Upper lobe of left lung (tissue), 4 donors: ENCODE results near the gene KIF26B.

ENCODE experiments used
- EP300 ChIP-seq, 4 donors: sonication (generic); formaldehyde crosslinking; IDR thresholded peaks; one replicate each; pipeline ENCODE4 v1.5.1; 2017; ENCODE audit warnings: antibody characterized with exemption in 4 of 4, control low read depth in 2 of 4
- POLR2A ChIP-seq, 4 donors: fragments of 450-650 bp; IDR thresholded peaks; one replicate each; pipeline ENCODE4 v1.5.1; 2016 to 2017; ENCODE audit warnings: antibody characterized with exemption in 4 of 4, mild to moderate bottlenecking in 2 of 4
- POLR2AphosphoS5 ChIP-seq, 2 donors: sonication (generic); formaldehyde crosslinking; IDR thresholded peaks; one replicate each; pipeline ENCODE4 v1.5.1; 2017; ENCODE audit warnings: antibody characterized with exemption in 2 of 2
- TF ChIP-seq, protein P1 (sequence below), 6 experiments: fragments of 450-650 bp in 4 of 6; fragments of 200-600 bp in 2 of 6; sonication (generic) in 2 of 6; IDR thresholded peaks; one replicate each; pipeline ENCODE4 v1.5.1; 2016 to 2019; ENCODE audit warnings: antibody characterized with exemption in 6 of 6

- TF ChIP-seq EP300 (IDR thresholded peaks at IDR 0.05) (no peak), POLR2A (IDR thresholded peaks at IDR 0.05) (no peak), POLR2AphosphoS5 (IDR thresholded peaks at IDR 0.05) (no peak)
- TF ChIP-seq, protein P1, sequence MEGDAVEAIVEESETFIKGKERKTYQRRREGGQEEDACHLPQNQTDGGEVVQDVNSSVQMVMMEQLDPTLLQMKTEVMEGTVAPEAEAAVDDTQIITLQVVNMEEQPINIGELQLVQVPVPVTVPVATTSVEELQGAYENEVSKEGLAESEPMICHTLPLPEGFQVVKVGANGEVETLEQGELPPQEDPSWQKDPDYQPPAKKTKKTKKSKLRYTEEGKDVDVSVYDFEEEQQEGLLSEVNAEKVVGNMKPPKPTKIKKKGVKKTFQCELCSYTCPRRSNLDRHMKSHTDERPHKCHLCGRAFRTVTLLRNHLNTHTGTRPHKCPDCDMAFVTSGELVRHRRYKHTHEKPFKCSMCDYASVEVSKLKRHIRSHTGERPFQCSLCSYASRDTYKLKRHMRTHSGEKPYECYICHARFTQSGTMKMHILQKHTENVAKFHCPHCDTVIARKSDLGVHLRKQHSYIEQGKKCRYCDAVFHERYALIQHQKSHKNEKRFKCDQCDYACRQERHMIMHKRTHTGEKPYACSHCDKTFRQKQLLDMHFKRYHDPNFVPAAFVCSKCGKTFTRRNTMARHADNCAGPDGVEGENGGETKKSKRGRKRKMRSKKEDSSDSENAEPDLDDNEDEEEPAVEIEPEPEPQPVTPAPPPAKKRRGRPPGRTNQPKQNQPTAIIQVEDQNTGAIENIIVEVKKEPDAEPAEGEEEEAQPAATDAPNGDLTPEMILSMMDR (IDR thresholded peaks at IDR 0.05) = no peak
Measured at GRCh38 chr1:245461681-245462080, 306.9 kb downstream of the KIF26B start.
